Trophoblast cell (in vitro differentiated cells and primary cell): ENCODE measurements around the gene BRD2.

Experiments
- DNase-seq, 2 donors: peaks; one replicate each; pipeline ENCODE4 v3.0.0-alpha.2; 2016
- H2AFZ ChIP-seq: 2 replicates; pipeline ENCODE4 v1.6.1; 2013; ENCODE audit warnings: low read length, moderate library complexity, mild to moderate bottlenecking; ENCODE audit not compliant: insufficient read depth, poor library complexity
- H2AK5ac ChIP-seq: 2 replicates; pipeline ENCODE4 v1.6.1; 2013; ENCODE audit warnings: mild to moderate bottlenecking, low read length
- H2BK120ac ChIP-seq: 2 replicates; pipeline ENCODE4 v1.6.1; 2013; ENCODE audit warnings: low read length, mild to moderate bottlenecking, moderate library complexity; ENCODE audit not compliant: insufficient read depth, poor library complexity
- H2BK12ac ChIP-seq: 2 replicates; pipeline ENCODE4 v1.6.1; 2013; ENCODE audit warnings: mild to moderate bottlenecking, low read length, moderate library complexity
- H2BK5ac ChIP-seq: 2 replicates; pipeline ENCODE4 v1.6.1; 2013; ENCODE audit warnings: low read length, low read depth, moderate library complexity, mild to moderate bottlenecking; ENCODE audit not compliant: poor library complexity
- H3K14ac ChIP-seq: 2 replicates; pipeline ENCODE4 v1.6.1; 2013; ENCODE audit warnings: mild to moderate bottlenecking, low read length
- H3K18ac ChIP-seq: 2 replicates; pipeline ENCODE4 v1.6.1; 2013; ENCODE audit warnings: mild to moderate bottlenecking, low read length
- H3K23ac ChIP-seq: 2 replicates; pipeline ENCODE4 v1.6.1; 2013; ENCODE audit warnings: low read length
- H3K27ac ChIP-seq: 2 replicates; pipeline ENCODE4 v1.5.1; 2013; ENCODE audit warnings: low read depth, mild to moderate bottlenecking, inconsistent platforms, low read length, moderate library complexity
- H3K27me3 ChIP-seq: 2 replicates; pipeline ENCODE4 v1.6.1; 2013; ENCODE audit warnings: inconsistent platforms, mild to moderate bottlenecking, low read length, moderate library complexity; ENCODE audit not compliant: insufficient read depth
- H3K36me3 ChIP-seq, 2 experiments: 1 replicate in 1 of 2; 2 replicates in 1 of 2; pipeline ENCODE4 v1.6.1; 2013; ENCODE audit warnings: low read length in 2 of 2, mild to moderate bottlenecking in 2 of 2, moderate library complexity in 1 of 2; ENCODE audit not compliant: insufficient read depth in 2 of 2, control insufficient read depth in 1 of 2
- H3K4ac ChIP-seq: 2 replicates; pipeline ENCODE4 v1.6.1; 2013; ENCODE audit warnings: low read depth, mild to moderate bottlenecking, low read length, moderate library complexity
- H3K4me1 ChIP-seq, 2 experiments: 1 replicate in 1 of 2; 2 replicates in 1 of 2; pipeline ENCODE4 v1.6.1; 2013; ENCODE audit warnings: low read length in 2 of 2, mild to moderate bottlenecking in 2 of 2, moderate library complexity in 1 of 2; ENCODE audit not compliant: insufficient read depth in 2 of 2, control insufficient read depth in 1 of 2
- H3K4me2 ChIP-seq: 2 replicates; pipeline ENCODE4 v1.6.1; 2013; ENCODE audit warnings: inconsistent platforms, mild to moderate bottlenecking, low read length, moderate library complexity
- H3K4me3 ChIP-seq: 2 replicates; pipeline ENCODE4 v1.5.1; 2013; ENCODE audit warnings: mild to moderate bottlenecking, low read depth, low read length, inconsistent platforms
- H3K79me1 ChIP-seq: one replicate; pipeline ENCODE4 v1.6.1; 2013; ENCODE audit warnings: low read length
- H3K79me2 ChIP-seq: 2 replicates; pipeline ENCODE4 v1.6.1; 2013; ENCODE audit warnings: low read length, mild to moderate bottlenecking; ENCODE audit not compliant: control insufficient read depth, insufficient read depth, poor library complexity
- H3K9ac ChIP-seq: 2 replicates; pipeline ENCODE4 v1.6.1; 2013; ENCODE audit warnings: mild to moderate bottlenecking, low read length
- H3K9me3 ChIP-seq: 2 replicates; pipeline ENCODE4 v1.6.1; 2013; ENCODE audit warnings: low read depth, mild to moderate bottlenecking, control low read depth, inconsistent platforms, low read length; ENCODE audit not compliant: insufficient read depth
- H4K12ac ChIP-seq: 2 replicates; pipeline ENCODE4 v1.6.1; 2013; ENCODE audit warnings: low read depth, mild to moderate bottlenecking, low read length, moderate library complexity
- H4K8ac ChIP-seq: 2 replicates; pipeline ENCODE4 v1.6.1; 2013; ENCODE audit warnings: low read depth, mild to moderate bottlenecking, low read length, moderate library complexity
- H4K91ac ChIP-seq: one replicate; pipeline ENCODE4 v1.6.1; 2013; ENCODE audit warnings: low read depth, mild to moderate bottlenecking, low read length, moderate library complexity
- WGBS: extraction: QIAGEN DNeasy Blood & Tissue Kit; methylation state at CpG from one replicate; pipeline ENCODE4 v1.1.7; 2013; ENCODE audit warnings: missing lambda C conversion rate; ENCODE audit not compliant: insufficient read length, insufficient coverage; ENCODE audit errors: extremely low coverage; 5-methylcytosine and 5-hydroxymethylcytosine counted together

Gene BRD2

DNA sequence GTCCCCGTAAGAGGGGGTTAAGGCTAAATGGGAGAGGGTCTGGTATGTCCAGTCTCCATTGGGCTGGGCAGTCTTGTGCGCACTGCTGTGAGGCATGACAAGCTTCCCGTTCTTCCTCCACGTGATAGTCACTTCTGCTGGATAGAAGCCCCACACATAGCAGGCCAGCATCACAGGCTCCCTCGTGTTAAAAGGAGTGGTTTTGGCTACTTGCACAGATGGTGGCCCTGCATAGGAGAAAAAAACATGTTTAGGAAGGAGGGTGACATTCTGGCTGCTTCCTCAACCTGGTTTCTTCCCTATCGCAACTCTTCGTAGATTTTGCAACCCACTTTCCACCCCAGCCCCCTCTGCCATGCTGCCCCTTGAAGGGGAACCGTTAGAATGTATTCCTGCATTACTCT, 31.2 kb upstream of the BRD2 start:
- WGBS, result no CpG with 5 or more reads among the region's 8 CpGs
- no peak overlapping the region for H3K4me3 ChIP-seq
- no peaks in the 10 kb centered on the region for H3K9me3 ChIP-seq

DNA sequence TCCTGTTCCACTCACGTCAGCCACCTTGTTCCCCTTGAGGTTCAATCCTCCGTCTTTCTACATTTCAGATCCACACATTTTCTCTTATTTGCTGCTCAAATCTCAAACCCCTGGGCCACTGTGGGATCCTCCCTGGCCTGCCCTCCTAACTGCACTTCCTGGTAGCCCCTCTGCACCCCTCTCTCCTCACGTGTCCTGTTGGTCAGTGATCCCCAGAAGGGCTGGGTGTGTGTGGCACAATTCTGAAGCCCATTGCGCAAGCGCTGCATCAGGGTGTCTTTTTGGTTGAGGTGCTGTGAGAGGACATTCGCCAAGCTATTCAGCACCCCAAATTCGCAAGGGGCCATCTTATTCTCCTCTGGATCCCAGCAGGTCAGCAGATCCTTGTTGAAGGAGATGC, 29.9 kb upstream of the BRD2 start:
- no peak overlapping the region for H2BK120ac ChIP-seq
- no peak overlapping the region for H4K12ac ChIP-seq
- no peaks in the 10 kb centered on the region for H3K9me3 ChIP-seq
- no peak overlapping the region for H2BK12ac ChIP-seq
- H2BK5ac ChIP-seq, result no peak overlapping the region
- H3K18ac ChIP-seq, result no peak overlapping the region
- no peaks in the 10 kb centered on the region for H3K79me2 ChIP-seq
- H3K27me3 ChIP-seq, result no peaks in the 10 kb centered on the region
- no peaks in the 10 kb centered on the region for H3K36me3 ChIP-seq
- peak overlapping the region; percentile 49 for H3K4me3 ChIP-seq
- H4K8ac ChIP-seq, result no peak overlapping the region
- H3K4me1 ChIP-seq, result no peaks in the 10 kb centered on the region
- H3K4me2 ChIP-seq, result no peak overlapping the region
- no peak overlapping the region for H3K4ac ChIP-seq
- H2AFZ ChIP-seq, result no peak overlapping the region
- H3K14ac ChIP-seq, result no peak overlapping the region
- no peak overlapping the region for H4K91ac ChIP-seq
- H3K23ac ChIP-seq, result no peak overlapping the region
- H2AK5ac ChIP-seq, result no peak overlapping the region
- no peaks in the 10 kb centered on the region for H3K79me1 ChIP-seq
- no CpG with 5 or more reads among the region's 7 CpGs for WGBS
- no peak overlapping the region for H3K27ac ChIP-seq
- no peak for DNase-seq
- no peak overlapping the region for H3K9ac ChIP-seq

More for the DNA sequence above, 31.2 kb upstream of the BRD2 start:
- no peak overlapping the region for H4K91ac ChIP-seq
- H3K79me1 ChIP-seq, result no peaks in the 10 kb centered on the region
- no peak overlapping the region for H3K18ac ChIP-seq
- H2AK5ac ChIP-seq, result no peak overlapping the region
- no peaks in the 10 kb centered on the region for H3K27me3 ChIP-seq
- no peaks in the 10 kb centered on the region for H3K36me3 ChIP-seq
- H3K14ac ChIP-seq, result no peak overlapping the region
- H2AFZ ChIP-seq, result no peak overlapping the region
- no peak overlapping the region for H4K12ac ChIP-seq
- no peak overlapping the region for H3K4ac ChIP-seq
- H4K8ac ChIP-seq, result no peak overlapping the region
- no peak overlapping the region for H2BK12ac ChIP-seq
- H2BK5ac ChIP-seq, result no peak overlapping the region
- no peaks in the 10 kb centered on the region for H3K4me1 ChIP-seq
- no peaks in the 10 kb centered on the region for H3K79me2 ChIP-seq
- H2BK120ac ChIP-seq, result no peak overlapping the region
- DNase-seq, result peak in 1 of 2 donors; percentile 16
- no peak overlapping the region for H3K23ac ChIP-seq
- H3K4me2 ChIP-seq, result no peak overlapping the region
- no peak overlapping the region for H3K27ac ChIP-seq
- no peak overlapping the region for H3K9ac ChIP-seq

DNA sequence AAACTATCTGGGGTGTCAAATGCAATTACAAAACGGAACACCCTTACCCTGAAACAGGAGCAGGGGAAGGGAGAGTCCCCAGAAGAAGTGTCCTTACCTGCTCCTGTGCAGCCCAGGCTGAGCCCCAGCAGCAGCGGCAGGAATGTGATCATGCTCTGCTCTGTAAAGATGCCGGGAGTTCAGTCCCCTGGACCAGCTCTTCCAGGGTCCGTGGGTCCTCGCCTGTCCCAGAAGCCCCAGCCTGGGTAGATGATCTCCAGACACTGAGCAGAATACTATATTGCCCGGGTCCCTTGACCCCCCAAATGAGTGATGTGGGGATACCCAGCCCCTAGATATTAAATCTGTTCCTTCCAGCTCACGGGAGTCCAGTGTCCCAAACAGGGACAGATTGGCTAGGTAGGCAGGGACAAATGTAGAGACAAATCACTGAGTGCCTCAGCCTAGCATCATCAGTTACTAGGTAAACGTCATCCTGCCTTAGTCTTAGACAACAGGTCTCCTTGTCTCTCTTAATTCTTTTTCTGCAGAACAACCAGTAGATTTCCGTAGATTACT, 27.7 kb upstream of the BRD2 start, which contains the start of gene HLA-DMB:
HLA-DMB (minus strand) TSS at position 373 of the 558 bp plus-strand sequence; CDS start at position 152, 221 bp downstream.
- H3K9me3 ChIP-seq, result no peaks in the 10 kb centered on the region
- H3K4me2 ChIP-seq, result peak within 1 kb of the TSS; percentile 56
- no peak within 1 kb of the TSS for H3K23ac ChIP-seq
- H4K8ac ChIP-seq, result no peak within 1 kb of the TSS
- no peak within 1 kb of the TSS for H3K4ac ChIP-seq
- no peak within 1 kb of the TSS for H3K18ac ChIP-seq
- H3K79me2 ChIP-seq, result no peaks in the 10 kb centered on the region
- H2AK5ac ChIP-seq, result no peak within 1 kb of the TSS
- H2BK12ac ChIP-seq, result no peak within 1 kb of the TSS
- H3K4me3 ChIP-seq, result no peak within 1 kb of the TSS
- H3K4me1 ChIP-seq, result no peaks in the 10 kb centered on the region
- H3K79me1 ChIP-seq, result no peaks in the 10 kb centered on the region
- no peak within 1 kb of the TSS for H2BK5ac ChIP-seq
- no peak within 1 kb of the TSS for H4K12ac ChIP-seq
- H3K36me3 ChIP-seq, result no peaks in the 10 kb centered on the region
- H4K91ac ChIP-seq, result no peak within 1 kb of the TSS
- DNase-seq, result peak; percentile 59 to 80
- no peak within 1 kb of the TSS for H2AFZ ChIP-seq
- H3K27ac ChIP-seq, result no peak within 1 kb of the TSS
- no CpG with 5 or more reads among the region's 9 CpGs for WGBS
- H2BK120ac ChIP-seq, result no peak within 1 kb of the TSS
- no peaks in the 10 kb centered on the region for H3K27me3 ChIP-seq
- H3K14ac ChIP-seq, result no peak within 1 kb of the TSS
- H3K9ac ChIP-seq, result no peak within 1 kb of the TSS

DNA sequence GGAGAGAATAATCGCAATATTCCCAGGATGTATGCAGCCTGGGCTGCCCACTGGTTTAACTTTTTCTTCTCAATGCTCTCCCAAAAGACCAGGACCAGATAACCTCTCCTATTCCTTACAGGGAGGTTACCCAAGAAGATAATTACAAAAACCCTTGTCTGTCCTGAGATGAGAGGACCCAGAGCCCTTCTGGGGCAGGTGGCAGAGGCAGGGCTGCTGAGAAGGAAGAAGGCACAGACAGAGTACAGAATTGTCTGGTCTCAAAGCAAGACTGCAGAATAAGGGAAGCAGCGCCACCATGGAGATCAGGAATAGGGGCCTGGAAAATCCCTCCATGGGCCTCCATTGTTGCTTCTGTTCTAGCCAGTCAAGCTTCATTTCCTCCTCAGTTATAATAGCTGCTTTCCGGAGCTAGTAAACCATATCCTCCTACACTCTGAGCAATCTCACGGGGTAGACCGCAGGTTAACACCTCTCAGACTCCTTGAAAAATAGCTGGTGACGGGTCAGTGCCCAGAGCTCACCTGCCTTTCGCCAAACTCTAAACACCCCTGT, 27.1 kb upstream of the BRD2 start:
- no CpG with 5 or more reads among the region's 7 CpGs for WGBS
- Histone ChIP-seq H2AFZ (no peak overlapping the region), H3K4me2 (no peak overlapping the region), H3K79me2 (no peaks in the 10 kb centered on the region), H4K12ac (no peak overlapping the region), H3K23ac (no peak overlapping the region), H2BK5ac (no peak overlapping the region), H3K14ac (no peak overlapping the region), H3K79me1 (no peaks in the 10 kb centered on the region), H3K4ac (no peak overlapping the region), H3K18ac (no peak overlapping the region), H3K27me3 (no peaks in the 10 kb centered on the region), H4K8ac (no peak overlapping the region), H3K27ac (no peak overlapping the region), H3K9ac (no peak overlapping the region), H3K4me1 (no peaks in the 10 kb centered on the region), H3K4me3 (no peak overlapping the region), H3K9me3 (no peaks in the 10 kb centered on the region), H2AK5ac (no peak overlapping the region), H3K36me3 (no peaks in the 10 kb centered on the region), H4K91ac (no peak overlapping the region), H2BK120ac (no peak overlapping the region), H2BK12ac (no peak overlapping the region)
- DNase-seq, result peak in 1 of 2 donors; percentile 12
